Measurements from ENCODE around the gene CEP112. TPM values are rescaled to one million over a fixed set of nuclear protein-coding genes. Genes with fewer than 3 reads are reported as not detected.

Gene CEP112
- polyA plus RNA-seq, 1 donor (not counting 4 experiments of a cell fraction or from before 2014, with no cell fraction given) = 2.6 TPM

DNA sequence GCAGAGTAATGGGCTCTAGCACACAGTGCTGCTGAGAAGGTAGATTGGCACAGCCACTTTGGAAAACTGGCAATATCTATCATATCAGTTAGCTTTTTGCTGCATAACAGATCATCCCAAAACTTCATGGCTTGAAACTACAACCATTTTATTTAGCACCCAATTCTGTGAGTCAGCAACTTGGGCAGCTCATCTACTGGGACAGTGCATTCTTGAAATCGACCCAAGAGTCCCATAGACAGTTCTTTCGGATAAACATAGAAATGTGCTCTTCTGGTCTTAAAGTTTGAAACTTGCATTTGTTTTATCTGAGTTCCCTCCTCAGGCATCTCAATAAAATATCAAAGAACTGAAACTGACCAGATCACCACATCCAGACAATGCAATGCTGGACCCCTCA, 76.7 kb downstream of the CEP112 start:
- Histone ChIP-seq H3K4me3 (ENCODE audit: control insufficient read depth in 2 of 3, extremely low read depth in 1 of 3, insufficient read depth in 2 of 3, low read depth in 1 of 3, low read length in 3 of 3) (no peak overlapping the region), H3K9me1 (ENCODE audit: control insufficient read depth, extremely low read depth, insufficient read depth, low read length) (no peaks in the 10 kb centered on the region), H2AFZ (ENCODE audit: control insufficient read depth, low read length) (no peak overlapping the region), H4K20me1 (ENCODE audit: control insufficient read depth, extremely low read depth, insufficient read depth, low read length) (no peaks in the 10 kb centered on the region), H3K27me3 (ENCODE audit: control insufficient read depth, extremely low read depth, insufficient read depth, low read length) (no peaks in the 10 kb centered on the region), H3K4me2 (ENCODE audit: control insufficient read depth, extremely low read depth, insufficient read depth, low read depth, low read length) (no peak overlapping the region), H3K36me3 (ENCODE audit: control insufficient read depth in 2 of 2, extremely low read depth in 1 of 2, insufficient read depth in 2 of 2, low read length in 2 of 2) (no peaks in the 10 kb centered on the region), H3K27ac (ENCODE audit: control insufficient read depth, insufficient read depth, low read length) (no peak overlapping the region), H3K79me2 (ENCODE audit: control insufficient read depth, insufficient read depth, low read length) (no peaks in the 10 kb centered on the region), H3K9me3 (ENCODE audit: control insufficient read depth, low read depth, low read length) (no peaks in the 10 kb centered on the region), H3K4me1 (ENCODE audit: control insufficient read depth, extremely low read depth, insufficient read depth, low read length) (no peaks in the 10 kb centered on the region), H3K9ac (ENCODE audit: control insufficient read depth, extremely low read depth, insufficient read depth, low read length) (no peak overlapping the region)
- dilution Hi-C loops (cut with MboI; ENCODE audit: extremely low pct_ligation_motif_present, low sequenced_read_pairs) = no loop called here
- DNase-seq (ENCODE audit: low read depth, low spot score) (no peak), FAIRE-seq (no peak)
- TF ChIP-seq CTCF (optimal IDR thresholded peaks at IDR 0.05 in 1 of 3, IDR thresholded peaks at IDR 0.05 in 1 of 3, conservative IDR thresholded peaks at IDR 0.05 in 1 of 3; ENCODE audit: extremely low read depth in 1 of 3, insufficient read depth in 2 of 3, low read length in 3 of 3) = no peak
- no peak for TF ChIP-seq EZH2 (IDR thresholded peaks at IDR 0.05; ENCODE audit: low read length)

- FAIRE-seq = no peak
- no peaks in the 10 kb centered on the region for H4K20me1 ChIP-seq (ENCODE audit: control insufficient read depth, extremely low read depth, insufficient read depth, low read length)
- no peak overlapping the region for H3K27ac ChIP-seq (ENCODE audit: control insufficient read depth, insufficient read depth, low read length)
- H3K4me1 ChIP-seq (ENCODE audit: control insufficient read depth, extremely low read depth, insufficient read depth, low read length) = no peaks in the 10 kb centered on the region
- H3K27me3 ChIP-seq (ENCODE audit: control insufficient read depth, extremely low read depth, insufficient read depth, low read length) = no peaks in the 10 kb centered on the region
- TF ChIP-seq CTCF (optimal IDR thresholded peaks at IDR 0.05 in 1 of 3, IDR thresholded peaks at IDR 0.05 in 1 of 3, conservative IDR thresholded peaks at IDR 0.05 in 1 of 3; ENCODE audit: extremely low read depth in 1 of 3, insufficient read depth in 2 of 3, low read length in 3 of 3) (no peak), EZH2 (IDR thresholded peaks at IDR 0.05; ENCODE audit: low read length) (no peak)
- H2AFZ ChIP-seq (ENCODE audit: control insufficient read depth, low read length) = no peak overlapping the region
- DNase-seq (ENCODE audit: low read depth, low spot score) = no peak
- H3K9me3 ChIP-seq (ENCODE audit: control insufficient read depth, low read depth, low read length) = no peaks in the 10 kb centered on the region
- H3K9me1 ChIP-seq (ENCODE audit: control insufficient read depth, extremely low read depth, insufficient read depth, low read length) = no peaks in the 10 kb centered on the region
- no peak overlapping the region for H3K4me2 ChIP-seq (ENCODE audit: control insufficient read depth, extremely low read depth, insufficient read depth, low read depth, low read length)
- H3K4me3 ChIP-seq (ENCODE audit: control insufficient read depth in 2 of 3, extremely low read depth in 1 of 3, insufficient read depth in 2 of 3, low read depth in 1 of 3, low read length in 3 of 3) = no peak overlapping the region
- dilution Hi-C loops (cut with MboI; ENCODE audit: extremely low pct_ligation_motif_present, low sequenced_read_pairs) = no loop called here
- no peaks in the 10 kb centered on the region for H3K36me3 ChIP-seq (ENCODE audit: control insufficient read depth in 2 of 2, extremely low read depth in 1 of 2, insufficient read depth in 2 of 2, low read length in 2 of 2)
- no peak overlapping the region for H3K9ac ChIP-seq (ENCODE audit: control insufficient read depth, extremely low read depth, insufficient read depth, low read length)
- H3K79me2 ChIP-seq (ENCODE audit: control insufficient read depth, insufficient read depth, low read length) = no peaks in the 10 kb centered on the region
Measured at GRCh38 chr17:66114609-66115008, 77.3 kb downstream of the CEP112 start.

Data from keratinocyte (primary cell).